GM21447 (cell line): ENCODE results near the gene C5.
"Not testable (repeated sequence)": the region's sequence is repeated elsewhere in the genome, so short reads cannot be mapped to it uniquely, and the experiment has no call there.

Experiments
- ATAC-seq: cut with Tn5 transposase; IDR thresholded peaks from one replicate; pipeline ENCODE4 v1.9.1; 2021; ENCODE audit not compliant: unreplicated experiment

The C5 gene

GRCh38 chr9:121053544-121053943 lies 3.5 kb upstream of the C5 start:
- ATAC-seq: no peak

GRCh38 chr9:121048618-121049017 lies 1.5 kb downstream of the C5 start:
- ATAC-seq: no peak

- no peak for ATAC-seq
These were observed 1.9 kb downstream of the C5 start for GRCh38 chr9:121048175-121048574.

GRCh38 chr9:121038804-121039203 lies 11.3 kb downstream of the C5 start:
- no peak for ATAC-seq

- ATAC-seq: no peak
These were observed 11.7 kb downstream of the C5 start for GRCh38 chr9:121038362-121038761.

- ATAC-seq: not testable (repeated sequence)
These were observed 14.4 kb downstream of the C5 start for GRCh38 chr9:121035717-121036116.

- ATAC-seq: no peak
These were observed 15.5 kb downstream of the C5 start for GRCh38 chr9:121034529-121034928.

GRCh38 chr9:121029469-121029868 lies 20.6 kb downstream of the C5 start:
- no peak for ATAC-seq

GRCh38 chr9:121028285-121028684 lies 21.8 kb downstream of the C5 start:
- not testable (repeated sequence) for ATAC-seq

GRCh38 chr9:121026768-121027167 lies 23.3 kb downstream of the C5 start:
- no peak for ATAC-seq

GRCh38 chr9:121026260-121026691 lies 23.8 kb downstream of the C5 start:
- ATAC-seq: no peak

- no peak for ATAC-seq
These were observed 25.8 kb downstream of the C5 start for GRCh38 chr9:121024237-121024636.

- no peak for ATAC-seq
These were observed 27.0 kb downstream of the C5 start for GRCh38 chr9:121023064-121023463.

GRCh38 chr9:121021301-121021700 lies 28.8 kb downstream of the C5 start:
- ATAC-seq: no peak

GRCh38 chr9:121019273-121019672 lies 30.8 kb downstream of the C5 start:
- no peak for ATAC-seq

- ATAC-seq: no peak
These were observed 36.2 kb downstream of the C5 start for GRCh38 chr9:121013911-121014310.

GRCh38 chr9:121009650-121010049 lies 40.4 kb downstream of the C5 start:
- ATAC-seq: no peak

- no peak for ATAC-seq
These were observed 50.8 kb downstream of the C5 start for GRCh38 chr9:120999317-120999716.

- no peak for ATAC-seq
These were observed 52.0 kb downstream of the C5 start for GRCh38 chr9:120998111-120998510.

- no peak for ATAC-seq
These were observed 52.6 kb downstream of the C5 start for GRCh38 chr9:120997502-120997901.

GRCh38 chr9:120996409-120996808 lies 53.7 kb downstream of the C5 start:
- ATAC-seq: no peak

GRCh38 chr9:120989065-120989464 lies 61.0 kb downstream of the C5 start:
- no peak for ATAC-seq

- no peak for ATAC-seq
These were observed 64.3 kb downstream of the C5 start for GRCh38 chr9:120985819-120986222.
